ENCODE results near the gene NUP98.

The NUP98 gene

DNA sequence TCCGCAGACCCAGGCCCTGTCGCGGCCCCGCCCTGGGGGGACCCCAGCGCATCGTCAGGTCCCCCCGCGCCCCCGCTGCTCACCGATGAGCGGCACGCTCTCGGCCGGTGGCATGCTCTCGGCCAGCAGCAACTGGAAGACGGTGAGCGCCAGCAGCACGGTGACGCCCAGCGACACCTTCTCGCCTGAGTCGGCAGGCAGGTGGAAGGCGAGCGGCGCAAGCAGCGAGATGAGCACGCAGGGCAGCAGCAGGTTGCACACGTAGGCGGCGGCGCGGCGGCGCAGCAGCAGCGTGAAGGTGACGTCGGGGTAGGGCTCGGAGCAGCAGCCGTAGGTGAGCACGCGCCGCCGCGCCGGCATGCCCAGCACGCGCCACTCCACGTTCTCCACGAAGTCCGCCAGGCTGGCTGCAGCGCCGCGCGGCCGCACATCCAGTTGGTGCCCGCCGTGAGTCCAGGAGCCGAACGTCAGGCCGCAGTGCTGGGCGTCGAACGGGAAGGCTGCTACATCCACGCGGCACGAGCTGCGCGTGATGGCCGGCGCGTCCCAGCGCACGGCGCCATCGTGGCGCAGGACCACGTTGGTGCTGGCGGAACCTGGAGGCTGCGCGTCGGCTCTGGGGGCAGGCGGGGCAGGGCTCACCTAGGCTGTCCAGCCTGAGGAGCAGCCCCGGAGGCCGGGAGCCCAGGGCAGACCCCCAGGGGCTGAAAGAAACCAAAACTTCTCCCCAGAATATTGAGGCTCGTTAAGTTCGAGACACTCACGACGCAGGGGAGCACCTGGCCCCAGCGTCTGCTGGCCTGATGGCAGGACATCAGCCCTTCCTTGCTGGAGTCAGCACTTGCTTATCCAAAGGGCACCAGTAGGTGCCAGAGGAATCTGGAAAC, 130.0 kb downstream of the NUP98 start:
- TF ChIP-seq REST (IDR thresholded peaks at IDR 0.05; ENCODE audit: low read depth) (no peak), ZBTB7A (IDR thresholded peaks at IDR 0.05; ENCODE audit: low read depth) (no peak)

DNA sequence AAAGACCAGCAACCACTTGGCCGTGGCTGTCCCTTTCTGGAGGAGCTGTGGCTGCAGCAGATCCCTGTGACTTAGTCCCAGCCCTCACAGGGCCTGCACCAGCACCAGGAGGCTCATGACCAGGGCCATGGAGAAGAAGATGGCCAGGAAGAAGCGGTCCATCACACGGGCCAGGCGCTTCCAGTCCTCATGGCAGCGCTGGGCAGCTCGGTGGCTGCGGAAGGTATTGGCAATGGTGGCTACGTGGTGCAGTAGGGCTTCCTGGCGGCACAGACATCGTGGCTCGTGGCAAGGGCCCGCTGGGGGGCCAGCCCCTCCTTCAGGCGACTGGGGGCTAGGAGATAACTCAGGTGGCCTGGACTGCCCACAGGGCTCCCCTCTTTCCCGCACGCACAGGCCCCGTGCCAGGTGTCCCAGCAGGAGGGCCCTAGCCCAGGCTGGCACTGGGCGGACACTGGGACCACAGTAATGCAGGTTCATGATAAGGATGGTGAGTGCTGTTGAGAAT, 131.3 kb downstream of the NUP98 start:
- no peak for TF ChIP-seq TAF1 (IDR thresholded peaks at IDR 0.05; ENCODE audit: low read depth)
- no peak for TF ChIP-seq REST (IDR thresholded peaks at IDR 0.05; ENCODE audit: low read depth)
- no peak for TF ChIP-seq NFIC (IDR thresholded peaks at IDR 0.05)
- TF ChIP-seq, protein P1, sequence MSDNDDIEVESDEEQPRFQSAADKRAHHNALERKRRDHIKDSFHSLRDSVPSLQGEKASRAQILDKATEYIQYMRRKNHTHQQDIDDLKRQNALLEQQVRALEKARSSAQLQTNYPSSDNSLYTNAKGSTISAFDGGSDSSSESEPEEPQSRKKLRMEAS (IDR thresholded peaks at IDR 0.05): no peak
- TF ChIP-seq RAD21 (IDR thresholded peaks at IDR 0.05; ENCODE audit: low read depth): no peak
- no peak for TF ChIP-seq TCF12 (IDR thresholded peaks at IDR 0.05; ENCODE audit: low read depth)
- TF ChIP-seq ZBTB7A (IDR thresholded peaks at IDR 0.05; ENCODE audit: low read depth): no peak
- no peak for TF ChIP-seq CEBPB (IDR thresholded peaks at IDR 0.05)
- no peak for TF ChIP-seq EP300 (IDR thresholded peaks at IDR 0.05; ENCODE audit: borderline replicate concordance)
- TF ChIP-seq TEAD4 (IDR thresholded peaks at IDR 0.05): no peak
- no peak for TF ChIP-seq CREB1 (IDR thresholded peaks at IDR 0.05; ENCODE audit: low read depth)
- no peak for TF ChIP-seq EGR1 (IDR thresholded peaks at IDR 0.05)

- TF ChIP-seq, protein P1 (IDR thresholded peaks at IDR 0.05): no peak
- TF ChIP-seq YY1 (IDR thresholded peaks at IDR 0.05; ENCODE audit: low read depth) (no peak), CREB1 (IDR thresholded peaks at IDR 0.05; ENCODE audit: low read depth) (no peak)
These were observed 131.9 kb downstream of the NUP98 start for GRCh38 chr11:3665336-3666022.

DNA sequence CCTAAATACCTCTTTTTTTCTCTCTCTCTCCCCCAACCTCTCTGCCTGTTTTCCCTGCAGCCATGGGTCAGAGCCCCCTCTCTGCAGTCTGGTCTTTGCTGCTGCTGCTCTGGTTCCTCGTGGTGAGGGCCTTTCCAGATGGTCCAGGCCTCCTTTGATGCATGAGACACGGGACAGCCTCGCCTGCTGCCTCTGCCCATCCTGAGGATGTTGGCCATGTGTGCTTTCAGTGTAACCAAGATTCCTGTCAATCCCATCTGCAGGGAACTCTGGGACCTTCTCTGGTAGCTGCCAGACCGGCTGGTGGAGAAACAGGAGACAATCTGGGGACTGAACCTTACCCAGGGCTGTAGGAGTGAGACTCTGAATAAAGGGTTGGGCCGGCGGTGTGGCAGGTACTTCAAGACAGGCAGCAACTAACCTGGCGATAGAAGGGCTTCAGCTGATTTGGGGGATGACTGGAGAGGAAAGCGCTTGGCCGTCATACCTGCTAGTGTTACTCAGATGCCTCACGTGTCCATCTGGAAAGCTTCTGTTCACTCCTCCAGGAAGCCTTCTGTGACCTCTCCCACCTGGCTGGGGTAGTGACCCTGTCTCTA, 133.2 kb downstream of the NUP98 start:
- TF ChIP-seq TCF12 (IDR thresholded peaks at IDR 0.05; ENCODE audit: low read depth): no peak
- TF ChIP-seq, protein P1 (IDR thresholded peaks at IDR 0.05): no peak
- no peak for TF ChIP-seq ZBTB7A (IDR thresholded peaks at IDR 0.05; ENCODE audit: low read depth)
- no peak for TF ChIP-seq NFIC (IDR thresholded peaks at IDR 0.05)
- TF ChIP-seq EP300 (IDR thresholded peaks at IDR 0.05; ENCODE audit: borderline replicate concordance): no peak
- TF ChIP-seq RAD21 (IDR thresholded peaks at IDR 0.05; ENCODE audit: low read depth): no peak
- TF ChIP-seq TAF1 (IDR thresholded peaks at IDR 0.05; ENCODE audit: low read depth): no peak
- TF ChIP-seq TEAD4 (IDR thresholded peaks at IDR 0.05): no peak
- no peak for TF ChIP-seq YY1 (IDR thresholded peaks at IDR 0.05; ENCODE audit: low read depth)
- no peak for TF ChIP-seq CEBPB (IDR thresholded peaks at IDR 0.05)
- no peak for TF ChIP-seq FOXM1 (IDR thresholded peaks at IDR 0.05; ENCODE audit: borderline replicate concordance, low read depth)
- no peak for TF ChIP-seq USF1 (IDR thresholded peaks at IDR 0.05)
- no peak for TF ChIP-seq REST (IDR thresholded peaks at IDR 0.05; ENCODE audit: low read depth)
- TF ChIP-seq EGR1 (IDR thresholded peaks at IDR 0.05): no peak
- TF ChIP-seq CREB1 (IDR thresholded peaks at IDR 0.05; ENCODE audit: low read depth): no peak

All from Ishikawa (cell line).